AG04450 (cell line): ENCODE results near the gene RHOBTB3. TPM values are rescaled to one million over a fixed set of nuclear protein-coding genes. Genes with fewer than 3 reads are reported as not detected.

ENCODE experiments used
- CTCF ChIA-PET: fragments of 300-600, 350-600 bp; formaldehyde crosslinking; extraction: SDS; loops from one replicate; lab custom pipeline; 2022; ENCODE audit warnings: antibody characterized with exemption, inconsistent platforms; lab: Charles Lee
- POLR2A ChIA-PET: fragments of 350-600 bp; formaldehyde crosslinking; extraction: SDS; loops from one replicate; lab custom pipeline; 2021; ENCODE audit warnings: antibody characterized with exemption, inconsistent platforms; lab: Yijun Ruan, JAX
- DNase-seq: peaks from one replicate; pipeline ENCODE4 v3.0.0-alpha.2; 2011; ENCODE audit warnings: low read depth, low spot score
- H3K27ac ChIP-seq: one replicate; pipeline ENCODE4 v1.5.1; 2012; ENCODE audit warnings: low read depth, low read length, control low read depth
- H3K27me3 ChIP-seq: one replicate; pipeline ENCODE4 v1.6.0; 2012; ENCODE audit warnings: low read length; ENCODE audit not compliant: control insufficient read depth, insufficient read depth
- H3K4me3 ChIP-seq: 2 replicates; pipeline ENCODE4 v1.5.1; 2011; ENCODE audit warnings: mild to moderate bottlenecking, low read depth, low read length, control low read depth
- H3K9me3 ChIP-seq: 2 replicates; pipeline ENCODE4 v1.5.1; 2012; ENCODE audit warnings: low read length; ENCODE audit not compliant: control insufficient read depth, insufficient read depth
- CTCF ChIP-seq: IDR thresholded peaks from 2 replicates; pipeline ENCODE4 v1.5.1; 2011; ENCODE audit warnings: low read depth, low read length, control low read depth, inconsistent platforms
- polyA plus RNA-seq: library from polyadenylated mRNA; depleted of rRNA; stranded (reverse); fragments of >200 nt; gene quantifications from 2 replicates; pipeline ENCODE4 v1.2.3, GENCODE V29; 2011; rRNA removed

The RHOBTB3 gene
- polyA plus RNA-seq, 1 experiment = 360 TPM

- H3K27ac ChIP-seq = no peak overlapping the region
- no peak for DNase-seq
- H3K9me3 ChIP-seq = no peaks in the 10 kb centered on the region
- POLR2A ChIA-PET = interaction anchor here (1.1 to 2.4 kb wide), 2 partner anchors 19 to 112 kb away, joined by 7 to 12 read pairs; partner anchors contain the start of gene RHOBTB3
- CTCF ChIA-PET = interaction anchor here (0.6 to 2.0 kb wide), 5 partner anchors 57 to 1002 kb away, joined by 3 to 11 read pairs (median 5); no protein-coding TSS in a partner anchor
- no peak for TF ChIP-seq CTCF
- H3K4me3 ChIP-seq = no peak overlapping the region
- H3K27me3 ChIP-seq = no peaks in the 10 kb centered on the region
These were observed 111.9 kb downstream of the RHOBTB3 start for GRCh38 chr5:95842854-95843544.

GRCh38 chr5:95843733-95844223 lies 112.6 kb downstream of the RHOBTB3 start:
- Histone ChIP-seq H3K4me3 (no peak overlapping the region), H3K9me3 (no peaks in the 10 kb centered on the region), H3K27me3 (no peaks in the 10 kb centered on the region), H3K27ac (no peak overlapping the region)
- no peak for TF ChIP-seq CTCF
- ChIA-PET POLR2A (interaction anchor here (1.1 to 2.4 kb wide), 2 partner anchors 20 to 113 kb away, joined by 7 to 12 read pairs; partner anchors contain the start of gene RHOBTB3), CTCF (interaction anchor here (0.6 to 2.0 kb wide), 8 partner anchors 58 to 1003 kb away, joined by 3 to 11 read pairs (median 5); no protein-coding TSS in a partner anchor)
- DNase-seq = no peak

GRCh38 chr5:95845391-95845790 lies 114.3 kb downstream of the RHOBTB3 start:
- Histone ChIP-seq H3K27me3 (no peaks in the 10 kb centered on the region), H3K9me3 (no peaks in the 10 kb centered on the region), H3K4me3 (no peak overlapping the region), H3K27ac (no peak overlapping the region)
- CTCF ChIA-PET = interaction anchor here (5.5 kb wide), 3 partner anchors 63 to 202 kb away, joined by 49 to 84 read pairs (median 72); no protein-coding TSS in a partner anchor
- TF ChIP-seq CTCF = no peak
- no peak for DNase-seq
- POLR2A ChIA-PET = no interaction called here

Other genes with a start within 250 kb of the RHOBTB3 start
- gene SKIC3, start 176.4 kb upstream of the RHOBTB3 start, polyA plus RNA-seq = 81.5 and 118 TPM in 2 replicates
- 12.2 and 18.3 TPM in 2 replicates for gene ARSK, start 176.2 kb upstream of the RHOBTB3 start, polyA plus RNA-seq
- gene GPR150, start 111.2 kb upstream of the RHOBTB3 start, polyA plus RNA-seq = 0.17 and 0.24 TPM in 2 replicates
- 3.0 and 3.8 TPM in 2 replicates for gene RFESD, start 84.6 kb upstream of the RHOBTB3 start, polyA plus RNA-seq
- gene SPATA9, start 48.3 kb upstream of the RHOBTB3 start, polyA plus RNA-seq = 1.8 and 2.4 TPM in 2 replicates
- 233 and 306 TPM in 2 replicates for gene GLRX, start 91.4 kb downstream of the RHOBTB3 start, polyA plus RNA-seq
- 99.7 and 131 TPM in 2 replicates for gene ELL2, start 230.5 kb downstream of the RHOBTB3 start, polyA plus RNA-seq